ENCODE data around the gene SPATS1. TPM values are rescaled to one million over a fixed set of nuclear protein-coding genes. Genes with fewer than 3 reads are reported as not detected.
"Not testable (repeated sequence)": the region's sequence is repeated elsewhere in the genome, so short reads cannot be mapped to it uniquely, and the experiment has no call there.

Gene SPATS1
- total RNA-seq, 1 experiment from 2014 or later: not detected

- H3K9me3 ChIP-seq (ENCODE audit: control insufficient read depth, insufficient read depth, low read depth, low read length): no peaks in the 10 kb centered on the region
- no TSS peak for BruUV-seq (replicated peaks)
- no peak overlapping the region for H3K27ac ChIP-seq (ENCODE audit: low read length)
- H3K36me3 ChIP-seq (ENCODE audit: control insufficient read depth, insufficient read depth, low read length): no peaks in the 10 kb centered on the region; the same call in 1 of the 2 replicates
- no peak for TF ChIP-seq CTCF (IDR thresholded peaks at IDR 0.05)
- TF ChIP-seq, protein P1, sequence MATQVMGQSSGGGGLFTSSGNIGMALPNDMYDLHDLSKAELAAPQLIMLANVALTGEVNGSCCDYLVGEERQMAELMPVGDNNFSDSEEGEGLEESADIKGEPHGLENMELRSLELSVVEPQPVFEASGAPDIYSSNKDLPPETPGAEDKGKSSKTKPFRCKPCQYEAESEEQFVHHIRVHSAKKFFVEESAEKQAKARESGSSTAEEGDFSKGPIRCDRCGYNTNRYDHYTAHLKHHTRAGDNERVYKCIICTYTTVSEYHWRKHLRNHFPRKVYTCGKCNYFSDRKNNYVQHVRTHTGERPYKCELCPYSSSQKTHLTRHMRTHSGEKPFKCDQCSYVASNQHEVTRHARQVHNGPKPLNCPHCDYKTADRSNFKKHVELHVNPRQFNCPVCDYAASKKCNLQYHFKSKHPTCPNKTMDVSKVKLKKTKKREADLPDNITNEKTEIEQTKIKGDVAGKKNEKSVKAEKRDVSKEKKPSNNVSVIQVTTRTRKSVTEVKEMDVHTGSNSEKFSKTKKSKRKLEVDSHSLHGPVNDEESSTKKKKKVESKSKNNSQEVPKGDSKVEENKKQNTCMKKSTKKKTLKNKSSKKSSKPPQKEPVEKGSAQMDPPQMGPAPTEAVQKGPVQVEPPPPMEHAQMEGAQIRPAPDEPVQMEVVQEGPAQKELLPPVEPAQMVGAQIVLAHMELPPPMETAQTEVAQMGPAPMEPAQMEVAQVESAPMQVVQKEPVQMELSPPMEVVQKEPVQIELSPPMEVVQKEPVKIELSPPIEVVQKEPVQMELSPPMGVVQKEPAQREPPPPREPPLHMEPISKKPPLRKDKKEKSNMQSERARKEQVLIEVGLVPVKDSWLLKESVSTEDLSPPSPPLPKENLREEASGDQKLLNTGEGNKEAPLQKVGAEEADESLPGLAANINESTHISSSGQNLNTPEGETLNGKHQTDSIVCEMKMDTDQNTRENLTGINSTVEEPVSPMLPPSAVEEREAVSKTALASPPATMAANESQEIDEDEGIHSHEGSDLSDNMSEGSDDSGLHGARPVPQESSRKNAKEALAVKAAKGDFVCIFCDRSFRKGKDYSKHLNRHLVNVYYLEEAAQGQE (IDR thresholded peaks at IDR 0.05; ENCODE audit: insufficient read depth in 1 of 2, low read depth in 2 of 2, low read length in 1 of 2): no peak
- no peak for TF ChIP-seq SIN3A (IDR thresholded peaks at IDR 0.05; ENCODE audit: borderline replicate concordance, insufficient read depth, low read depth, low read length)
- no peak for TF ChIP-seq TCF7L2 (IDR thresholded peaks at IDR 0.05; ENCODE audit: low read depth, low read length)
- TF ChIP-seq POLR2AphosphoS5 (IDR thresholded peaks at IDR 0.05; ENCODE audit: low read depth, low read length): no peak
- in situ Hi-C loops (cut with HindIII; ENCODE audit: low pct_unique_long_range_greater_than_20kb, low sequenced_read_pairs) (no loop called here), intact Hi-C loops (cut with micrococcal nuclease; ENCODE audit: unreplicated experiment) (no loop called here)
- ChIA-PET POLR2A (interaction anchor here (0.5 kb wide), 1 partner anchor 55 kb away, joined by 5 read pairs; no protein-coding TSS in a partner anchor), CTCF (no interaction called here)
- no peak overlapping the region for H3K4me3 ChIP-seq (ENCODE audit: low read depth in 2 of 2, low read length in 2 of 2)
- peaks cover 16% of the 10 kb centered on the region for H3K27me3 ChIP-seq (ENCODE audit: control insufficient read depth, insufficient read depth, low read length)
- ATAC-seq (no peak), DNase-seq (ENCODE audit: low read depth, low spot score) (no peak)
- H3K4me1 ChIP-seq (ENCODE audit: control insufficient read depth, insufficient read depth, low read length): peaks cover 7% of the 10 kb centered on the region; the same call in 1 of the 2 replicates
Measured at GRCh38 chr6:44315951-44316350, 26.5 kb upstream of the SPATS1 start.

DNA sequence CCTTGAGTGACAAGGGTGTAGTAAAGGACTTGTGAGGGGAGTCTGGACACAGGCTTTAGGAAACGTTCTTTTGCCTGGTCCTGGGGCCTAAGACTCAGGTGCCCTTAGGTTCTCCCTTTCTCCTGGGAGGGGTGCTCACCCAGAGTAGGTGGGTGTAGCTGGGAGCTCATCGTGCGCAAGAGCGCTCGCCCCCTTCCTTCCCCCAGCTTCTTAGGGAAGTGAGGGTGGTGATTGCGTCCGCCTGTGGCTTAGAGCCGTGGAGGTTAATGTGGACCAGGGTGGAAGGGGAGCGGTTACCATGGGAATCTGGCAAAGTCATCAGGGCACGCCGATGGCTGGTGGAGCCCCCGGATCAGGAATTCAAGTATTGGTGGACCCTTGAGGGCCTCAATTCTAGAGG is 26.0 kb upstream of the SPATS1 start:
- no peaks in the 10 kb centered on the region for H3K9me3 ChIP-seq (ENCODE audit: control insufficient read depth, insufficient read depth, low read depth, low read length)
- H3K27ac ChIP-seq (ENCODE audit: low read length): no peak overlapping the region
- TF ChIP-seq TCF7L2 (IDR thresholded peaks at IDR 0.05; ENCODE audit: low read depth, low read length) (no peak), SIN3A (IDR thresholded peaks at IDR 0.05; ENCODE audit: borderline replicate concordance, insufficient read depth, low read depth, low read length) (no peak), POLR2AphosphoS5 (IDR thresholded peaks at IDR 0.05; ENCODE audit: low read depth, low read length) (no peak), CTCF (IDR thresholded peaks at IDR 0.05) (no peak)
- TF ChIP-seq, protein P1 (IDR thresholded peaks at IDR 0.05; ENCODE audit: insufficient read depth in 1 of 2, low read depth in 2 of 2, low read length in 1 of 2): no peak
- no TSS peak for BruUV-seq (replicated peaks)
- H3K27me3 ChIP-seq (ENCODE audit: control insufficient read depth, insufficient read depth, low read length): peaks cover 16% of the 10 kb centered on the region
- POLR2A ChIA-PET: interaction anchor here (0.5 kb wide), 1 partner anchor 54 kb away, joined by 5 read pairs; no protein-coding TSS in a partner anchor
- DNase-seq (ENCODE audit: low read depth, low spot score): no peak
- CTCF ChIA-PET: no interaction called here
- H3K4me3 ChIP-seq (ENCODE audit: low read depth in 2 of 2, low read length in 2 of 2): no peak overlapping the region
- in situ Hi-C loops (cut with HindIII; ENCODE audit: low pct_unique_long_range_greater_than_20kb, low sequenced_read_pairs) (no loop called here), intact Hi-C loops (cut with micrococcal nuclease; ENCODE audit: unreplicated experiment) (no loop called here)
- ATAC-seq: no peak
- peaks cover 7% of the 10 kb centered on the region; the same call in 1 of the 2 replicates for H3K4me1 ChIP-seq (ENCODE audit: control insufficient read depth, insufficient read depth, low read length)
- no peaks in the 10 kb centered on the region; the same call in 1 of the 2 replicates for H3K36me3 ChIP-seq (ENCODE audit: control insufficient read depth, insufficient read depth, low read length)

GRCh38 chr6:44317136-44317631 is 25.3 kb upstream of the SPATS1 start:
- ATAC-seq; intact Hi-C loops (cut with micrococcal nuclease; ENCODE audit: unreplicated experiment); DNase-seq (ENCODE audit: low read depth, low spot score); H3K4me1 ChIP-seq (ENCODE audit: control insufficient read depth, insufficient read depth, low read length); in situ Hi-C loops (cut with HindIII; ENCODE audit: low pct_unique_long_range_greater_than_20kb, low sequenced_read_pairs); H3K9me3 ChIP-seq (ENCODE audit: control insufficient read depth, insufficient read depth, low read depth, low read length); H3K4me3 ChIP-seq (ENCODE audit: low read depth in 2 of 2, low read length in 2 of 2); H3K27ac ChIP-seq (ENCODE audit: low read length); BruUV-seq (replicated peaks); CTCF ChIA-PET; POLR2A ChIA-PET; H3K36me3 ChIP-seq (ENCODE audit: control insufficient read depth, insufficient read depth, low read length): not testable (repeated sequence)
- peaks cover 16% of the 10 kb centered on the region for H3K27me3 ChIP-seq (ENCODE audit: control insufficient read depth, insufficient read depth, low read length)

Data from Panc1 (cell line).